ENCODE results near the gene LONP2.
"Not testable (repeated sequence)": the region's sequence is repeated elsewhere in the genome, so short reads cannot be mapped to it uniquely, and the experiment has no call there.

LONP2 gene

GRCh38 chr16:48371393-48371780, 127.3 kb downstream of the LONP2 start:
- TF ChIP-seq CTCF (IDR thresholded peaks at IDR 0.05; ENCODE audit: extremely low read depth, insufficient read depth, missing control alignments), result no peak
- DNase-seq (ENCODE audit: low spot score), result no peak
- in situ Hi-C loops (cut with MboI; ENCODE audit: low pct_unique_long_range_greater_than_20kb, low sequenced_read_pairs, unreplicated experiment), result no loop called here

- no peak for DNase-seq (ENCODE audit: low spot score)
- no peak for TF ChIP-seq CTCF (IDR thresholded peaks at IDR 0.05; ENCODE audit: extremely low read depth, insufficient read depth, missing control alignments)
- in situ Hi-C loops (cut with MboI; ENCODE audit: low pct_unique_long_range_greater_than_20kb, low sequenced_read_pairs, unreplicated experiment), result no loop called here
Observed at GRCh38 chr16:48372744-48373143, 128.6 kb downstream of the LONP2 start.

GRCh38 chr16:48373258-48374029, 129.3 kb downstream of the LONP2 start:
- DNase-seq (ENCODE audit: low spot score), result no peak
- in situ Hi-C loops (cut with MboI; ENCODE audit: low pct_unique_long_range_greater_than_20kb, low sequenced_read_pairs, unreplicated experiment), result no loop called here
- TF ChIP-seq CTCF (IDR thresholded peaks at IDR 0.05; ENCODE audit: extremely low read depth, insufficient read depth, missing control alignments), result no peak

GRCh38 chr16:48374255-48374654, 130.2 kb downstream of the LONP2 start:
- in situ Hi-C loops (cut with MboI; ENCODE audit: low pct_unique_long_range_greater_than_20kb, low sequenced_read_pairs, unreplicated experiment), result no loop called here
- no peak for TF ChIP-seq CTCF (IDR thresholded peaks at IDR 0.05; ENCODE audit: extremely low read depth, insufficient read depth, missing control alignments)

GRCh38 chr16:48377301-48377700, 133.2 kb downstream of the LONP2 start:
- in situ Hi-C loops (cut with MboI; ENCODE audit: low pct_unique_long_range_greater_than_20kb, low sequenced_read_pairs, unreplicated experiment); DNase-seq (ENCODE audit: low spot score): not testable (repeated sequence)

More at GRCh38 chr16:48374255-48374654, 130.2 kb downstream of the LONP2 start:
- no peak for DNase-seq (ENCODE audit: low spot score)

GRCh38 chr16:48378276-48378675, 134.2 kb downstream of the LONP2 start:
- no peak for TF ChIP-seq CTCF (IDR thresholded peaks at IDR 0.05; ENCODE audit: extremely low read depth, insufficient read depth, missing control alignments)
- DNase-seq (ENCODE audit: low spot score), result no peak
- in situ Hi-C loops (cut with MboI; ENCODE audit: low pct_unique_long_range_greater_than_20kb, low sequenced_read_pairs, unreplicated experiment), result no loop called here

- in situ Hi-C loops (cut with MboI; ENCODE audit: low pct_unique_long_range_greater_than_20kb, low sequenced_read_pairs, unreplicated experiment), result no loop called here
- no peak for DNase-seq (ENCODE audit: low spot score)
- no peak for TF ChIP-seq CTCF (IDR thresholded peaks at IDR 0.05; ENCODE audit: extremely low read depth, insufficient read depth, missing control alignments)
Observed at GRCh38 chr16:48378836-48379235, 134.7 kb downstream of the LONP2 start.
